Upper lobe of right lung (tissue), 1 donor: ENCODE results near the gene ANO2. TPM values are rescaled to one million over a fixed set of nuclear protein-coding genes. Genes with fewer than 3 reads are reported as not detected.

Experiments
- ATAC-seq: fragments of 200-7000 bp; cut with Tn5 transposase; one replicate; pipeline ENCODE4 v1.9.1; 2020; ENCODE audit warnings: mild to moderate bottlenecking, moderate library complexity
- DNase-seq: peaks from one replicate; pipeline ENCODE4 v3.0.0-alpha.2; 2020
- H3K27ac ChIP-seq: fragments of 200-600 bp; one replicate; pipeline ENCODE4 v1.8.0; 2022
- H3K27me3 ChIP-seq: fragments of 200-600 bp; one replicate; pipeline ENCODE4 v1.8.0; 2022; ENCODE audit warnings: mild to moderate bottlenecking
- H3K36me3 ChIP-seq: fragments of 200-600 bp; one replicate; pipeline ENCODE4 v1.8.0; 2022
- H3K4me1 ChIP-seq: fragments of 200-600 bp; one replicate; pipeline ENCODE4 v1.8.0; 2022
- H3K4me3 ChIP-seq: fragments of 200-600 bp; one replicate; pipeline ENCODE4 v1.8.0; 2022; ENCODE audit warnings: mild to moderate bottlenecking
- H3K9me3 ChIP-seq: fragments of 200-600 bp; one replicate; pipeline ENCODE4 v1.8.0; 2022
- CTCF ChIP-seq: fragments of 200-600 bp; IDR thresholded peaks from one replicate; pipeline ENCODE4 v1.8.0; 2022; ENCODE audit warnings: antibody characterized with exemption
- intact Hi-C: fragments of 100-400 bp; cut with DNase I; formaldehyde crosslinking; loops from one replicate; pipeline ENCODE4 v1.11.0; 2022
- total RNA-seq: library from RNA; stranded (reverse); fragmentation: NEBNext Ultra II Directional; extraction: Animal tissue kit (Norgen Biotek cat#: 25700); gene quantifications from one replicate; pipeline ENCODE4 v1.2.1, GENCODE V29; 2021
- donor health status: DM: no; HTN: yes; CAD: no; lungs with severe emphysema.

The ANO2 gene
- total RNA-seq, 1 donor from 2014 or later: 36.8 TPM

GRCh38 chr12:5973461-5974115 lies 28.5 kb upstream of the ANO2 start:
- no peak overlapping the region for H3K27ac ChIP-seq
- no peaks in the 10 kb centered on the region for H3K9me3 ChIP-seq
- intact Hi-C loops: no loop called here
- H3K36me3 ChIP-seq: no peaks in the 10 kb centered on the region
- no peak overlapping the region for H3K4me3 ChIP-seq
- H3K4me1 ChIP-seq: peaks cover 10% of the 10 kb centered on the region
- TF ChIP-seq CTCF: no peak
- DNase-seq: no peak
- ATAC-seq: no peak
- no peaks in the 10 kb centered on the region for H3K27me3 ChIP-seq

- DNase-seq (no peak), ATAC-seq (no peak)
- intact Hi-C loops: no loop called here
- no peaks in the 10 kb centered on the region for H3K27me3 ChIP-seq
- no peak for TF ChIP-seq CTCF
- H3K9me3 ChIP-seq: no peaks in the 10 kb centered on the region
- peaks cover 10% of the 10 kb centered on the region for H3K4me1 ChIP-seq
- no peak overlapping the region for H3K27ac ChIP-seq
- H3K4me3 ChIP-seq: no peak overlapping the region
- H3K36me3 ChIP-seq: no peaks in the 10 kb centered on the region
Observed at GRCh38 chr12:5972387-5972786, 27.3 kb upstream of the ANO2 start.

GRCh38 chr12:5971194-5971850 lies 26.3 kb upstream of the ANO2 start:
- Histone ChIP-seq H3K4me1 (peaks cover 3% of the 10 kb centered on the region), H3K27ac (no peak overlapping the region), H3K36me3 (no peaks in the 10 kb centered on the region), H3K27me3 (no peaks in the 10 kb centered on the region), H3K9me3 (no peaks in the 10 kb centered on the region), H3K4me3 (no peak overlapping the region)
- ATAC-seq: no peak
- TF ChIP-seq CTCF: no peak
- intact Hi-C loops: no loop called here
- DNase-seq: no peak

GRCh38 chr12:5969974-5970690 lies 25.1 kb upstream of the ANO2 start:
- Histone ChIP-seq H3K4me3 (no peak overlapping the region), H3K4me1 (no peaks in the 10 kb centered on the region), H3K27ac (no peak overlapping the region), H3K9me3 (no peaks in the 10 kb centered on the region), H3K36me3 (no peaks in the 10 kb centered on the region), H3K27me3 (no peaks in the 10 kb centered on the region)
- DNase-seq (no peak), ATAC-seq (no peak)
- intact Hi-C loops: no loop called here
- TF ChIP-seq CTCF: no peak

- intact Hi-C loops: no loop called here
- TF ChIP-seq CTCF: no peak
- Histone ChIP-seq H3K27me3 (no peaks in the 10 kb centered on the region), H3K27ac (no peak overlapping the region), H3K9me3 (no peaks in the 10 kb centered on the region), H3K4me1 (no peaks in the 10 kb centered on the region), H3K36me3 (no peaks in the 10 kb centered on the region), H3K4me3 (no peak overlapping the region)
- DNase-seq: no peak
- no peak for ATAC-seq
Observed at GRCh38 chr12:5969156-5969973, 24.3 kb upstream of the ANO2 start.
